Activated naive CD8-positive, alpha-beta T cell treated with anti-CD3 and anti-CD28 coated beads, Interleukin-2, amount 50 U/mL, for 24 hours (primary cell): ENCODE data around the gene TTC7B.

Experiments used
- ATAC-seq: fragments of 150-1000 bp; cut with Tn5 transposase; one replicate; pipeline ENCODE4 v1.10.0; 2021
- DNase-seq: peaks from one replicate; pipeline ENCODE4 v3.0.0; 2021
- H3K27ac Mint-ChIP-seq: one replicate; pipeline ENCODE4 v1.8.0; 2021; ENCODE audit warnings: mild to moderate bottlenecking, mixed read lengths
- H3K27me3 Mint-ChIP-seq: one replicate; pipeline ENCODE4 v1.8.0; 2021; ENCODE audit warnings: mixed read lengths
- H3K36me3 Mint-ChIP-seq: one replicate; pipeline ENCODE4 v1.8.0; 2021; ENCODE audit warnings: low read depth, mixed read lengths
- H3K4me1 Mint-ChIP-seq: one replicate; pipeline ENCODE4 v1.8.0; 2021; ENCODE audit warnings: mixed read lengths
- H3K4me3 Mint-ChIP-seq: one replicate; pipeline ENCODE4 v1.8.0; 2021; ENCODE audit warnings: mild to moderate bottlenecking, moderate library complexity, mixed read lengths
- H3K9me3 Mint-ChIP-seq: one replicate; pipeline ENCODE4 v1.8.0; 2021; ENCODE audit warnings: mixed read lengths

TTC7B gene

GRCh38 chr14:90758028-90758889, 58.0 kb downstream of the TTC7B start:
- ATAC-seq (peak; percentile 98), DNase-seq (peak; percentile 96)
- peaks cover 4% of the 10 kb centered on the region for H3K36me3 Mint-ChIP-seq
- H3K27ac Mint-ChIP-seq = peak overlapping the region; percentile 63
- peaks cover 24% of the 10 kb centered on the region for H3K4me1 Mint-ChIP-seq
- peaks cover 7% of the 10 kb centered on the region for H3K9me3 Mint-ChIP-seq
- H3K4me3 Mint-ChIP-seq = peak overlapping the region; percentile 67
- peaks cover 5% of the 10 kb centered on the region for H3K27me3 Mint-ChIP-seq

- ATAC-seq = no peak
- Mint-ChIP-seq H3K27me3 (peaks cover 3% of the 10 kb centered on the region), H3K27ac (no peak overlapping the region), H3K4me1 (peaks cover 24% of the 10 kb centered on the region), H3K36me3 (no peaks in the 10 kb centered on the region), H3K9me3 (peaks cover 2% of the 10 kb centered on the region), H3K4me3 (peak overlapping the region; percentile 58)
- DNase-seq = no peak
Observed at GRCh38 chr14:90757452-90757851, 58.8 kb downstream of the TTC7B start.

GRCh38 chr14:90756755-90757345, 59.4 kb downstream of the TTC7B start:
- Mint-ChIP-seq H3K36me3 (no peaks in the 10 kb centered on the region), H3K4me3 (peak overlapping the region; percentile 12), H3K9me3 (no peaks in the 10 kb centered on the region), H3K4me1 (peaks cover 24% of the 10 kb centered on the region), H3K27ac (no peak overlapping the region), H3K27me3 (peaks cover 3% of the 10 kb centered on the region)
- ATAC-seq (no peak), DNase-seq (no peak)

GRCh38 chr14:90755661-90756304, 60.4 kb downstream of the TTC7B start:
- Mint-ChIP-seq H3K4me3 (no peak overlapping the region), H3K36me3 (no peaks in the 10 kb centered on the region), H3K4me1 (peaks cover 24% of the 10 kb centered on the region), H3K27ac (no peak overlapping the region), H3K27me3 (peaks cover 3% of the 10 kb centered on the region), H3K9me3 (no peaks in the 10 kb centered on the region)
- no peak for ATAC-seq
- DNase-seq = no peak

- Mint-ChIP-seq H3K27me3 (peaks cover 3% of the 10 kb centered on the region), H3K9me3 (peaks cover 14% of the 10 kb centered on the region), H3K36me3 (no peaks in the 10 kb centered on the region), H3K4me1 (peaks cover 12% of the 10 kb centered on the region), H3K4me3 (no peak overlapping the region), H3K27ac (no peak overlapping the region)
- no peak for ATAC-seq
- no peak for DNase-seq
Observed at GRCh38 chr14:90753456-90754005, 62.7 kb downstream of the TTC7B start.

GRCh38 chr14:90750701-90751100, 65.5 kb downstream of the TTC7B start:
- H3K27ac Mint-ChIP-seq = no peak overlapping the region
- H3K4me3 Mint-ChIP-seq = no peak overlapping the region
- H3K9me3 Mint-ChIP-seq = peaks cover 15% of the 10 kb centered on the region
- H3K27me3 Mint-ChIP-seq = no peaks in the 10 kb centered on the region
- no peaks in the 10 kb centered on the region for H3K36me3 Mint-ChIP-seq
- no peaks in the 10 kb centered on the region for H3K4me1 Mint-ChIP-seq
- no peak for DNase-seq
- ATAC-seq = no peak

GRCh38 chr14:90750191-90750590, 66.0 kb downstream of the TTC7B start:
- Mint-ChIP-seq H3K27ac (no peak overlapping the region), H3K9me3 (peaks cover 15% of the 10 kb centered on the region), H3K36me3 (no peaks in the 10 kb centered on the region), H3K4me1 (no peaks in the 10 kb centered on the region), H3K4me3 (no peak overlapping the region), H3K27me3 (no peaks in the 10 kb centered on the region)
- no peak for ATAC-seq
- DNase-seq = no peak

- H3K9me3 Mint-ChIP-seq = peaks cover 15% of the 10 kb centered on the region
- no peaks in the 10 kb centered on the region for H3K4me1 Mint-ChIP-seq
- no peak for DNase-seq
- H3K27ac Mint-ChIP-seq = no peak overlapping the region
- no peaks in the 10 kb centered on the region for H3K36me3 Mint-ChIP-seq
- ATAC-seq = no peak
- H3K27me3 Mint-ChIP-seq = no peaks in the 10 kb centered on the region
- no peak overlapping the region for H3K4me3 Mint-ChIP-seq
Observed at GRCh38 chr14:90747909-90748308, 68.3 kb downstream of the TTC7B start.

- Mint-ChIP-seq H3K9me3 (peaks cover 4% of the 10 kb centered on the region), H3K27ac (no peak overlapping the region), H3K4me3 (no peak overlapping the region), H3K36me3 (no peaks in the 10 kb centered on the region), H3K4me1 (no peaks in the 10 kb centered on the region), H3K27me3 (no peaks in the 10 kb centered on the region)
- no peak for DNase-seq
- no peak for ATAC-seq
Observed at GRCh38 chr14:90743826-90744225, 72.4 kb downstream of the TTC7B start.

- H3K9me3 Mint-ChIP-seq = peaks cover under 1% of the 10 kb centered on the region
- H3K27ac Mint-ChIP-seq = no peak overlapping the region
- no peaks in the 10 kb centered on the region for H3K36me3 Mint-ChIP-seq
- no peaks in the 10 kb centered on the region for H3K27me3 Mint-ChIP-seq
- ATAC-seq = no peak
- no peak overlapping the region for H3K4me3 Mint-ChIP-seq
- no peaks in the 10 kb centered on the region for H3K4me1 Mint-ChIP-seq
- no peak for DNase-seq
Observed at GRCh38 chr14:90743425-90743824, 72.8 kb downstream of the TTC7B start.

- no peaks in the 10 kb centered on the region for H3K4me1 Mint-ChIP-seq
- no peak overlapping the region for H3K4me3 Mint-ChIP-seq
- DNase-seq (no peak), ATAC-seq (no peak)
- H3K27me3 Mint-ChIP-seq = no peaks in the 10 kb centered on the region
- H3K9me3 Mint-ChIP-seq = no peaks in the 10 kb centered on the region
- H3K36me3 Mint-ChIP-seq = no peaks in the 10 kb centered on the region
- H3K27ac Mint-ChIP-seq = no peak overlapping the region
Observed at GRCh38 chr14:90742729-90743128, 73.5 kb downstream of the TTC7B start.

GRCh38 chr14:90742252-90742651, 74.0 kb downstream of the TTC7B start:
- Mint-ChIP-seq H3K9me3 (no peaks in the 10 kb centered on the region), H3K4me1 (no peaks in the 10 kb centered on the region), H3K36me3 (no peaks in the 10 kb centered on the region), H3K4me3 (no peak overlapping the region), H3K27ac (no peak overlapping the region), H3K27me3 (no peaks in the 10 kb centered on the region)
- DNase-seq (no peak), ATAC-seq (no peak)

- H3K9me3 Mint-ChIP-seq = no peaks in the 10 kb centered on the region
- ATAC-seq = no peak
- no peaks in the 10 kb centered on the region for H3K4me1 Mint-ChIP-seq
Observed at GRCh38 chr14:90741682-90741946, 74.6 kb downstream of the TTC7B start.

GRCh38 chr14:90740946-90741681, 75.1 kb downstream of the TTC7B start:
- no peaks in the 10 kb centered on the region for H3K27me3 Mint-ChIP-seq
- no peak for ATAC-seq
- no peak overlapping the region for H3K27ac Mint-ChIP-seq
- no peak overlapping the region for H3K4me3 Mint-ChIP-seq
- H3K9me3 Mint-ChIP-seq = no peaks in the 10 kb centered on the region
- H3K36me3 Mint-ChIP-seq = no peaks in the 10 kb centered on the region
- no peak for DNase-seq
- H3K4me1 Mint-ChIP-seq = no peaks in the 10 kb centered on the region

More at GRCh38 chr14:90741682-90741946, 74.6 kb downstream of the TTC7B start:
- Mint-ChIP-seq H3K27me3 (no peaks in the 10 kb centered on the region), H3K36me3 (no peaks in the 10 kb centered on the region), H3K27ac (no peak overlapping the region), H3K4me3 (no peak overlapping the region)
- DNase-seq = no peak
